B cell (primary cell): Measurements from ENCODE around the gene PEX14. TPM values are rescaled to one million over a fixed set of nuclear protein-coding genes. Genes with fewer than 3 reads are reported as not detected.

ENCODE experiments used
- ATAC-seq: fragments of 200-7000 bp; cut with Tn5 transposase; one replicate; pipeline ENCODE4 v1.10.0; 2021; ENCODE audit warnings: low read depth, mild to moderate bottlenecking, moderate number of reproducible peaks, moderate library complexity
- CTCF ChIA-PET: fragments of 350-600 bp; sonication (Branson Sonifier 250); formaldehyde crosslinking; loops from one replicate; lab custom pipeline; 2021; ENCODE audit warnings: antibody characterized with exemption, inconsistent platforms; lab: Charles Lee
- POLR2A ChIA-PET: fragments of 350-600 bp; sonication (Branson Sonifier 250); formaldehyde crosslinking; loops from one replicate; lab custom pipeline; 2021; ENCODE audit warnings: antibody characterized with exemption; lab: Charles Lee
- DNase-seq: peaks from one replicate; pipeline ENCODE4 v3.0.0; 2013
- H2AFZ ChIP-seq: 2 replicates; pipeline ENCODE4 v1.6.1; 2012; ENCODE audit warnings: mild to moderate bottlenecking, low read depth, low read length; ENCODE audit not compliant: insufficient read depth, poor library complexity, severe bottlenecking
- H3K27ac ChIP-seq, 2 donors: 1 replicate in 1 of 2; 2 replicates in 1 of 2; pipeline ENCODE4 v1.5.1; 2012 to 2013; ENCODE audit warnings: low read length in 2 of 2, mild to moderate bottlenecking in 2 of 2, moderate library complexity in 1 of 2
- H3K27me3 ChIP-seq, 4 experiments: fragments of 200-600 bp in 1 of 4; sonication (generic) in 1 of 4; replicated peaks in 1 of 4; 1 replicate in 2 of 4; 2 replicates in 2 of 4; pipeline versions ENCODE4 v1.6.1 to v1.7.0; 2013 to 2016; ENCODE audit warnings: low read length in 3 of 4, mild to moderate bottlenecking in 2 of 4, mixed read lengths in 1 of 4, moderate library complexity in 1 of 4; ENCODE audit not compliant: insufficient read depth in 4 of 4, control insufficient read depth in 3 of 4; ENCODE audit errors: control extremely low read depth in 1 of 4
- H3K36me3 ChIP-seq, 2 experiments: replicated peaks in 1 of 2; 1 replicate in 1 of 2; 2 replicates in 1 of 2; pipeline versions ENCODE4 v1.6.1 to v1.7.1; 2013; ENCODE audit warnings: low read length in 1 of 2; ENCODE audit not compliant: insufficient read depth in 2 of 2, control insufficient read depth in 1 of 2; ENCODE audit errors: control extremely low read depth in 1 of 2, extremely low read depth in 1 of 2
- H3K4me1 ChIP-seq, 2 donors: fragments of 200-600 bp in 1 of 2; sonication (generic) in 1 of 2; 1 replicate in 1 of 2; 2 replicates in 1 of 2; pipeline versions ENCODE4 v1.5.1 to v1.6.1; 2013 to 2017; ENCODE audit warnings: low read length in 2 of 2; ENCODE audit not compliant: control insufficient read depth in 2 of 2, insufficient read depth in 2 of 2
- H3K4me2 ChIP-seq: replicated peaks from 2 replicates; pipeline ENCODE3; 2012; ENCODE audit warnings: mild to moderate bottlenecking, low read depth, low read length; ENCODE audit not compliant: poor library complexity, severe bottlenecking
- H3K4me3 ChIP-seq, 5 experiments: fragments of 200-600 bp in 1 of 5; sonication (generic) in 1 of 5; 1 replicate in 3 of 5; 2 replicates in 2 of 5; pipeline versions ENCODE4 v1.5.1 to v1.7.0; 2011 to 2016; ENCODE audit warnings: low read length in 4 of 5, mild to moderate bottlenecking in 4 of 5, low read depth in 2 of 5, control low read depth in 1 of 5, moderate library complexity in 1 of 5; ENCODE audit not compliant: insufficient read depth in 1 of 5; ENCODE audit errors: control extremely low read depth in 1 of 5, extremely low read depth in 1 of 5
- H3K79me2 ChIP-seq: fragments of 200-600 bp; sonication (generic); one replicate; pipeline ENCODE4 v1.6.0; 2016; ENCODE audit warnings: low read length; ENCODE audit not compliant: control insufficient read depth, insufficient read depth
- H3K9ac ChIP-seq: fragments of 200-600 bp; sonication (generic); 2 replicates; pipeline ENCODE4 v1.6.1; 2017; ENCODE audit warnings: mild to moderate bottlenecking, low read length, moderate library complexity
- H3K9me3 ChIP-seq, 3 donors: one replicate each; pipeline versions ENCODE4 v1.6.1 to v1.7.1; 2013; ENCODE audit warnings: low read length in 2 of 3; ENCODE audit not compliant: control insufficient read depth in 2 of 3, insufficient read depth in 1 of 3; ENCODE audit errors: control extremely low read depth in 1 of 3
- H4K20me1 ChIP-seq: 2 replicates; pipeline ENCODE4 v1.6.0; 2012; ENCODE audit warnings: mild to moderate bottlenecking, low read length; ENCODE audit not compliant: insufficient read depth, control insufficient read depth, poor library complexity, severe bottlenecking
- H3K27ac Mint-ChIP-seq: one replicate; pipeline ENCODE4 v1.8.0; 2021; ENCODE audit warnings: mixed read lengths
- H3K27me3 Mint-ChIP-seq: one replicate; pipeline ENCODE4 v1.8.0; 2021; ENCODE audit warnings: mixed read lengths
- H3K4me1 Mint-ChIP-seq: one replicate; pipeline ENCODE4 v1.8.0; 2021; ENCODE audit warnings: mixed read lengths
- H3K4me3 Mint-ChIP-seq: one replicate; pipeline ENCODE4 v1.8.0; 2021; ENCODE audit warnings: mixed read lengths
- H3K9me3 Mint-ChIP-seq: one replicate; pipeline ENCODE4 v1.8.0; 2022; ENCODE audit warnings: mixed read lengths; ENCODE audit not compliant: insufficient read depth
- EZH2 ChIP-seq: IDR thresholded peaks from 2 replicates; pipeline ENCODE4 v1.6.1; 2012; ENCODE audit warnings: borderline replicate concordance, low read depth, mild to moderate bottlenecking, moderate library complexity, low read length; ENCODE audit not compliant: insufficient read depth, poor library complexity, severe bottlenecking
- WGBS: methylation state at CpG from one replicate; pipeline ENCODE4 v1.1.5; 2013; ENCODE audit warnings: missing lambda C conversion rate; ENCODE audit not compliant: insufficient coverage; 5-methylcytosine and 5-hydroxymethylcytosine counted together
- intact Hi-C: fragments of 100-400 bp; cut with micrococcal nuclease; formaldehyde crosslinking; loops from one replicate; pipeline ENCODE4 v1.10.0; 2022
- polyA plus RNA-seq: library from polyadenylated mRNA; depleted of rRNA; stranded (reverse); fragments of >200 nt; gene quantifications from 2 replicates; pipeline ENCODE4 v1.2.3, GENCODE V29; 2012
- total RNA-seq, 2 donors: library from RNA; stranded (reverse); fragments of 120-200 nt in 1 of 2; gene quantifications; 1 replicate in 1 of 2; 2 replicates in 1 of 2; pipeline versions ENCODE4 v1.2.3 to v1.2.4, GENCODE V29; 2013 to 2022
- TF ChIP-seq, protein P1 (sequence below): fragments of 200-600 bp; IDR thresholded peaks from one replicate; pipeline ENCODE4 v1.8.0; 2022; ENCODE audit warnings: antibody characterized with exemption, mild to moderate bottlenecking

Gene PEX14
- total and polyA plus RNA-seq, 2 donors (not counting 1 experiment from before 2014, with no cell fraction given), result 14.1 to 19.3 TPM

DNA sequence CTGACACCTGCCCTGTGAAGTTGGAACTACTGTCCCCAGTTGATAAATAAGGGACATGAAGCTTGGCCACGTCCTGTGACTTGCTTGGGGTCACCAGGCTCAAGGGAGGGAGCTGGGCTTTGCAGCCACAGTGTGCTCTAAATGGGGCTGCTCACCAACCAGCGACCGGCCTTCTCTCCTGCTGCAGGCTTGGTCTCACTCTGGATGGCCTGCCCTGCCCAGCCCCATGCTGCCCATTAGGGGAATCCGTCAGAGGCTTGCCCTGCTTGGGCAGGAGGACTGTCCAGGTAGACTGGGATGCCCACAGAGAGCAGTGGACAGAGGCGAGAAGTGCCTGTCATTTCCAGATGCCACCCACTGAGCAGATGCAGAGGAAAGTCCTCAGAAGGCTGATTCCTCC, 45.8 kb upstream of the PEX14 start:
- Histone ChIP-seq H3K27me3 (no peaks in the 10 kb centered on the region), H3K9me3 (peaks cover 0 to 3% (median 0%) of the 10 kb centered on the region in 3 donors), H3K79me2 (peaks cover 10% of the 10 kb centered on the region), H4K20me1 (no peaks in the 10 kb centered on the region), H3K4me3 (no peak overlapping the region), H2AFZ (no peak overlapping the region), H3K4me1 (peaks cover 11 to 30% of the 10 kb centered on the region in 2 donors), H3K27ac (no peak overlapping the region), H3K36me3 (no peaks in the 10 kb centered on the region), H3K4me2 (no peak overlapping the region), H3K9ac (no peak overlapping the region)
- H3K4me1 Mint-ChIP-seq, result peaks cover 30% of the 10 kb centered on the region
- TF ChIP-seq, protein P1, sequence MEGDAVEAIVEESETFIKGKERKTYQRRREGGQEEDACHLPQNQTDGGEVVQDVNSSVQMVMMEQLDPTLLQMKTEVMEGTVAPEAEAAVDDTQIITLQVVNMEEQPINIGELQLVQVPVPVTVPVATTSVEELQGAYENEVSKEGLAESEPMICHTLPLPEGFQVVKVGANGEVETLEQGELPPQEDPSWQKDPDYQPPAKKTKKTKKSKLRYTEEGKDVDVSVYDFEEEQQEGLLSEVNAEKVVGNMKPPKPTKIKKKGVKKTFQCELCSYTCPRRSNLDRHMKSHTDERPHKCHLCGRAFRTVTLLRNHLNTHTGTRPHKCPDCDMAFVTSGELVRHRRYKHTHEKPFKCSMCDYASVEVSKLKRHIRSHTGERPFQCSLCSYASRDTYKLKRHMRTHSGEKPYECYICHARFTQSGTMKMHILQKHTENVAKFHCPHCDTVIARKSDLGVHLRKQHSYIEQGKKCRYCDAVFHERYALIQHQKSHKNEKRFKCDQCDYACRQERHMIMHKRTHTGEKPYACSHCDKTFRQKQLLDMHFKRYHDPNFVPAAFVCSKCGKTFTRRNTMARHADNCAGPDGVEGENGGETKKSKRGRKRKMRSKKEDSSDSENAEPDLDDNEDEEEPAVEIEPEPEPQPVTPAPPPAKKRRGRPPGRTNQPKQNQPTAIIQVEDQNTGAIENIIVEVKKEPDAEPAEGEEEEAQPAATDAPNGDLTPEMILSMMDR, result no peak
- no peak for TF ChIP-seq EZH2
- peak; percentile 18 for DNase-seq
- H3K4me3 Mint-ChIP-seq, result peak overlapping the region; percentile 96
- no peaks in the 10 kb centered on the region for H3K9me3 Mint-ChIP-seq
- no peak overlapping the region for H3K27ac Mint-ChIP-seq
- WGBS, result 90% methylated on average over 5 of the region's 5 CpGs
- no peaks in the 10 kb centered on the region for H3K27me3 Mint-ChIP-seq
- ChIA-PET POLR2A (interaction anchor here (2.2 kb wide), 1 partner anchor 219 kb away, joined by 7 read pairs; the partner anchor contains the start of gene KIF1B), CTCF (interaction anchor here (1.0 to 3.3 kb wide), 16 partner anchors 8 to 814 kb away, joined by 3 to 51 read pairs (median 6); partner anchors contain the start of genes KIF1B and PGD)
- intact Hi-C loops, result no loop called here
- no peak for ATAC-seq

DNA sequence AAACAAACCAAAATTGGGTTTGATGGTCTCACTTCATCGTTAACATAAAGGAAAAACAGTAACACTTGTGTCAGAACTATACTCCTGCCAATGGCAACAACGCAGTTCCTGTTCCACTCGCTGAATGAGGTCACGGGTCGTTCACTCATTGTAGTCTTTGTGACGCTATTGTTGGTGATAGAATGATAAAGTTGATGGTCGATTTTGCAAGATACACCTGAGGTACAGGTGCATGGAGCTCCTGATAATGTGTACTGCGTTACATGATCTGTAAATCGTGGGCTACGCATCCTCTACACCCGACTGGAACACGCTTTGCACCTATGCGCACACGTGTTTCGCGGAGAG, 44.9 kb upstream of the PEX14 start:
- Histone ChIP-seq H2AFZ (peak overlapping the region; percentile 95), H3K36me3 (no peaks in the 10 kb centered on the region), H3K4me1 (peaks cover 11 to 30% of the 10 kb centered on the region in 2 donors), H3K27ac (peak overlapping the region in 1 of 2 donors; percentile 95), H3K9ac (peak overlapping the region; percentile 97), H3K9me3 (peaks cover 0 to 3% (median 0%) of the 10 kb centered on the region in 3 donors), H3K27me3 (no peaks in the 10 kb centered on the region), H3K4me2 (peak overlapping the region; percentile 99), H4K20me1 (no peaks in the 10 kb centered on the region), H3K4me3 (peak overlapping the region; percentile 8 to 90 (median 69)), H3K79me2 (peaks cover 10% of the 10 kb centered on the region)
- Mint-ChIP-seq H3K4me3 (peak overlapping the region; percentile 96), H3K27me3 (no peaks in the 10 kb centered on the region), H3K27ac (peak overlapping the region; percentile 99), H3K9me3 (no peaks in the 10 kb centered on the region), H3K4me1 (peaks cover 30% of the 10 kb centered on the region)
- CTCF ChIA-PET, result interaction anchor here (0.7 to 3.3 kb wide), 23 partner anchors 8 to 946 kb away, joined by 3 to 51 read pairs (median 4); partner anchors contain the start of genes DFFA, KIF1B and PGD
- POLR2A ChIA-PET, result interaction anchor here (0.7 to 2.2 kb wide), 4 partner anchors 10 to 397 kb away, joined by 3 to 7 read pairs (median 4); partner anchors contain the start of genes KIF1B, PEX14 and UBE4B
- TF ChIP-seq, protein P1, result no peak
- no peak for TF ChIP-seq EZH2
- no peak for ATAC-seq
- no peak for DNase-seq
- intact Hi-C loops, result loop anchor here (1.0 kb wide), 3 partner anchors 32 to 520 kb away; partner anchors contain the start of genes CTNNBIP1 and DFFA
- 26% methylated on average over 16 of the region's 16 CpGs for WGBS
